ENCODE results near the gene RAB33B.
"Not testable (repeated sequence)": the region's sequence is repeated elsewhere in the genome, so short reads cannot be mapped to it uniquely, and the experiment has no call there.

RAB33B gene

DNA sequence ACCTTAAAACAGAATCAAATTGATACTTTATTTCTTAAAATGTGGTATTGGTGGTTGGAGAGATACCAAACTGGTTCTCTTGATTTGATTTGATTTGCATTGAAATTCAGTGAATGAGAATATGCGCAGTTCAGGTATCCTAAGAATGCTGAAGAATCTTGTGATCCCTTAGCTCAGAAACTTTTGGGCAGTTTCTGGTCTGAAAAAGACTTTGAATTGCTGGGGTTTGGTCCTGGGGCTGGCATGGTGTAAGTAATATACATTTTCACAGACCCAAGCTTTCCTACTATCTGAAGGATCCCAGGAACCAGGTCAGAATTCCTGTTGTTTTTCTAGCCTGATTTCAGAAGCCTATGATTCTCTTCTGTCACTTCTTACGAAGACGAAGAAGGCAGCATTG lies 6.6 kb downstream of the RAB33B start:
- in situ Hi-C loops (cut with MboI; ENCODE audit: low pct_unique_long_range_greater_than_20kb, low sequenced_read_pairs, unreplicated experiment) = no loop called here
- no peak for TF ChIP-seq CTCF (IDR thresholded peaks at IDR 0.05; ENCODE audit: extremely low read depth, insufficient read depth, missing control alignments)
- no peak for DNase-seq (ENCODE audit: low spot score)

DNA sequence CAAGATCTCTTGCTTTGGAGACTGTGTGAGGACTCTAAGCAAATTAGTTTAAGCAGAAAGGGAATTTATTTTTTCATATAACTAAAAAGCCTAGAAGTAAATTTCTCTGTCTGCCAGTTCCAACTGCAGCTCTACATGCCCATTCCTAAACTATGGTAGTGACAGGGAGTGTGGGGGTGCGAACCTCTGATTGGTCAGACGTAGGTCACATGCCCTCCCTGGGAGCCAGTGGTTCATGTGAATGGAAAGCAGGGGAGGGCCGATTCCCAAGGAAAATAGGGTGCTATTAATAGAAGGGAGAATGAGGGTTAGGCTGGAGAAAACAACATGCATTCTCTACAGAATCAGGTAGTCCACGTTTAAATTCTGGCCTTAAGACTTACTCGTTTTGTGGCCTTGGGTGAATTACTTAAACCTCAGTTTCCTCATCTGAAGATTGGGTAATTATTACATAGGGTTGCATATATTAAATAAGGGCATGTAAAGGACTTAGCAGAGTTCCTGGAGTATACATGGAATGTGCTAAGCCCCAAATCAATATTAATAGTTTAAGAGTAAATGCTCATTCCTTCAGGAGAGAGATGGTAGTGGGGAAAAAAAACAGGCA lies 7.2 kb downstream of the RAB33B start:
- in situ Hi-C loops (cut with MboI; ENCODE audit: low pct_unique_long_range_greater_than_20kb, low sequenced_read_pairs, unreplicated experiment) = no loop called here
- TF ChIP-seq CTCF (IDR thresholded peaks at IDR 0.05; ENCODE audit: extremely low read depth, insufficient read depth, missing control alignments) = no peak
- DNase-seq (ENCODE audit: low spot score) = no peak

GRCh38 chr4:139464512-139464911 lies 10.6 kb downstream of the RAB33B start:
- in situ Hi-C loops (cut with MboI; ENCODE audit: low pct_unique_long_range_greater_than_20kb, low sequenced_read_pairs, unreplicated experiment) = not testable (repeated sequence)

GRCh38 chr4:139465922-139466321 lies 12.0 kb downstream of the RAB33B start:
- no peak for TF ChIP-seq CTCF (IDR thresholded peaks at IDR 0.05; ENCODE audit: extremely low read depth, insufficient read depth, missing control alignments)
- in situ Hi-C loops (cut with MboI; ENCODE audit: low pct_unique_long_range_greater_than_20kb, low sequenced_read_pairs, unreplicated experiment) = no loop called here
- DNase-seq (ENCODE audit: low spot score) = no peak

More at GRCh38 chr4:139464512-139464911, 10.6 kb downstream of the RAB33B start:
- DNase-seq (ENCODE audit: low spot score) = not testable (repeated sequence)

GRCh38 chr4:139468756-139469155 lies 14.8 kb downstream of the RAB33B start:
- in situ Hi-C loops (cut with MboI; ENCODE audit: low pct_unique_long_range_greater_than_20kb, low sequenced_read_pairs, unreplicated experiment) = not testable (repeated sequence)

DNA sequence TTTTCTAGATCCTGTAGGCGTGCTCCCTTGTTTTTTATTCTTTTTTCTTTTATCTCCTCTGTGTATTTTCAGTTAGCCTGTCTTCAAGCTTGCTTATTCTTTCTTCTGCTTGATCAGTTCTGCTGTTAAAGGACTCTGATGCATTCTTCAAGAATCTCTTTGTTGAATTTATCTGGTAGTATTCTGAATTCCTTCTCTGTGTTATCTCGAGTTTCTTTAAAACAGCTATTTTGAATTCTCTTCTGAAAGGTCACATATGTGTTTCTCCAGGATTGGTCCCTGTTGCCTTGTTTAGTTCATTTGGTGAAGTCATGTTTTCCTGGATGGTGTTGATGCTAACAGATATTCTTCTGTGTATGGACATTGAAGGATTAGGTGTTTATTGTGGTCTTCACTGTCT lies 15.3 kb downstream of the RAB33B start:
- no peak for TF ChIP-seq CTCF (IDR thresholded peaks at IDR 0.05; ENCODE audit: extremely low read depth, insufficient read depth, missing control alignments)
- DNase-seq (ENCODE audit: low spot score) = no peak
- in situ Hi-C loops (cut with MboI; ENCODE audit: low pct_unique_long_range_greater_than_20kb, low sequenced_read_pairs, unreplicated experiment) = no loop called here

More at GRCh38 chr4:139468756-139469155, 14.8 kb downstream of the RAB33B start:
- not testable (repeated sequence) for DNase-seq (ENCODE audit: low spot score)

DNA sequence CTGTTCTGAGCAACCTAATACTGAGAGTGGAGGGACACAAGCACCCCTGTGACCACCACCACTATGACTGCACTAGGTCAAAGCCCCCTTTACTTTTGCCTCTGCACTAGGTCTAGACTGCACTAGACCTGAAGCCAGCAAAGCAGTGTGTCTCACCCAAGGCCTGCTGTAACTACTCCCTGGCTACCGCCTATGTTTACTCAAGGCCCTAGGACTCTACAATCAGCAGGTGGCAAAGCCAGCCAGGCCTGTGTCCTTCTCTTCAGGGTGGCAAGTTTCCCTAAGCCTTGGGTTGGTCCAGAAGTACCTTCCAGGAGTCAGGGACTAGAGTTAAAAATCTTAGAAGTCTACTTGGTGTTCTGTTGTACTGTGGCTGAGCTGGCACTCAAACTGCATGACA lies 15.9 kb downstream of the RAB33B start:
- in situ Hi-C loops (cut with MboI; ENCODE audit: low pct_unique_long_range_greater_than_20kb, low sequenced_read_pairs, unreplicated experiment) = no loop called here
- TF ChIP-seq CTCF (IDR thresholded peaks at IDR 0.05; ENCODE audit: extremely low read depth, insufficient read depth, missing control alignments) = no peak
- no peak for DNase-seq (ENCODE audit: low spot score)

- no peak for TF ChIP-seq CTCF (IDR thresholded peaks at IDR 0.05; ENCODE audit: extremely low read depth, insufficient read depth, missing control alignments)
- in situ Hi-C loops (cut with MboI; ENCODE audit: low pct_unique_long_range_greater_than_20kb, low sequenced_read_pairs, unreplicated experiment) = no loop called here
- DNase-seq (ENCODE audit: low spot score) = no peak
Observed at GRCh38 chr4:139470295-139470694, 16.4 kb downstream of the RAB33B start.

All from GM13977 (cell line).